GM18867 (cell line): Measurements from ENCODE around the gene NRIP3.
A peak's percentile ranks its signal among the peaks of the same experiment; 100 is the strongest.
"Not testable (repeated sequence)": the region's sequence is repeated elsewhere in the genome, so short reads cannot be mapped to it uniquely, and the experiment has no call there.

Experiments
- ATAC-seq: cut with Tn5 transposase; IDR thresholded peaks from one replicate; pipeline ENCODE4 v1.9.1; 2021; ENCODE audit warnings: mild to moderate bottlenecking, moderate library complexity; ENCODE audit not compliant: unreplicated experiment

The NRIP3 gene

GRCh38 chr11:8973121-8973520, 30.7 kb downstream of the NRIP3 start:
- ATAC-seq: no peak

DNA sequence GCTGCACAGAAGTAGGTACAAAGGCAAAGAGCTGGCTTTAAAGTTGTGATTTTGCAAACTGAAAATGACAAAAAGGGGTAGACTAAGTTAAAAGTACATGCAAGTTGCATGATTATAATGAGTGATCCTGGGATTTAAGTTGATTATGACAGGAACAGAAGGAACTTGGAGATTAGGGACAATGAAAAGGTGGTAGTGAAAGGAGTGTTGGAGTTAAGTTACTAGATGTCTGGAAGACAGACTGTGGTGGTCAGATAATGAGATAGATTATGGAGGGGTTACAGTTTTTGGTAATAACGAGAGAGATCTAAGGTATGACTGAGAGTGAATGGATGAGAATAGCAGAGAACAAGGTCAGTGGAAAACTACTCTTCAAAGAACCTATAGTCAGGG, 31.9 kb downstream of the NRIP3 start:
- no peak for ATAC-seq

DNA sequence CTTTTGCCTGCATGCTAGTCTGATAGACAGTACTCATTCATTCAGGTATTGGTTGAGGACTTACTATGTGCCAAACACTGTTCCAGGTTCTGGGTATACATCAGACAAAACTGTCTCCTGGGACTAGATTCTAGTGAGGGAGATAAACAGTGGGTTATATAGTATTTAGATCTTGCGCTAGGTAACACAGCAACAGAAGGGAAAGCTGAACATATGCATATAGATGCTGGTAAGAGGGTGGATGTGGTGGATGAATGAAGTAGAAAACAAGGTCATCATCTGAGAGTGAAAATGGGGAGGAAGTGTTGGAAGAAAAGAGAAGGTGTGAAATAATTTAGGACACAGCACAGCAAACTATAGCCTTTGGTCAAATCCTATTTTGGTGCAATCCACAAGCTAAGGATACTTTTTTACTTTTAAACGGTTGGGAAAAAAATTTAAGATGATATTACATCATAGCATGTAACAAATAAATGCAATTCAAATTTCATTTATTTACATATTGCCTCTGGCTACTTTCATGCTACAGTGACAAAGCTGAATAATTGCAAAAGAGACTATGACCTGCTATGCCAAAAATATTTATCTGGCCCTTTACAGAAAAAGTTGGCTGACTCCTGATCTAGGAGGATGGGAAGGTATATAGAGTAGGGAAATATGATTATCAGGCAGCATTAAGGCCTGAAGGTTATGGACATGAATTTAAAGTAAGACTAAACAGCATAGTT, 32.4 kb downstream of the NRIP3 start:
- ATAC-seq: no peak

DNA sequence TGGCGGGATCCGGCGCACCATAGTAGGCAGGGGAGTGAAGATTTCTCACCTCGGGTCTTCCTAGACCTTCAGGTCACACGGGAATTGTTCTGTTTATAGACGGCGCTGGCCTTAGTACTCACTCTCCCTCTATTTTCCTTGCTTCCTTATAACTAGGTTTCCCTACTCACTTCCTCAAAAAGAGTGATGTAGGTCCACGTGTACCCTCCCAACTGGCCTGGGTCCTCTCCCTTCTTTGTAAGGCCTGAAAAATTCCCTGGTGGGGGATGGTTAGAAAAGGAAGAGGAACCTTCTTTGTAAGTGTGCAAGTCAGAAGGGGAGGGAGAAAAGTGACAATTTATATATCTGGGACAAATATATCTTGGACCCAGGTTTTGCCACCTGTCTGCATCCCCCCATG, 36.6 kb downstream of the NRIP3 start:
- ATAC-seq: no peak

DNA sequence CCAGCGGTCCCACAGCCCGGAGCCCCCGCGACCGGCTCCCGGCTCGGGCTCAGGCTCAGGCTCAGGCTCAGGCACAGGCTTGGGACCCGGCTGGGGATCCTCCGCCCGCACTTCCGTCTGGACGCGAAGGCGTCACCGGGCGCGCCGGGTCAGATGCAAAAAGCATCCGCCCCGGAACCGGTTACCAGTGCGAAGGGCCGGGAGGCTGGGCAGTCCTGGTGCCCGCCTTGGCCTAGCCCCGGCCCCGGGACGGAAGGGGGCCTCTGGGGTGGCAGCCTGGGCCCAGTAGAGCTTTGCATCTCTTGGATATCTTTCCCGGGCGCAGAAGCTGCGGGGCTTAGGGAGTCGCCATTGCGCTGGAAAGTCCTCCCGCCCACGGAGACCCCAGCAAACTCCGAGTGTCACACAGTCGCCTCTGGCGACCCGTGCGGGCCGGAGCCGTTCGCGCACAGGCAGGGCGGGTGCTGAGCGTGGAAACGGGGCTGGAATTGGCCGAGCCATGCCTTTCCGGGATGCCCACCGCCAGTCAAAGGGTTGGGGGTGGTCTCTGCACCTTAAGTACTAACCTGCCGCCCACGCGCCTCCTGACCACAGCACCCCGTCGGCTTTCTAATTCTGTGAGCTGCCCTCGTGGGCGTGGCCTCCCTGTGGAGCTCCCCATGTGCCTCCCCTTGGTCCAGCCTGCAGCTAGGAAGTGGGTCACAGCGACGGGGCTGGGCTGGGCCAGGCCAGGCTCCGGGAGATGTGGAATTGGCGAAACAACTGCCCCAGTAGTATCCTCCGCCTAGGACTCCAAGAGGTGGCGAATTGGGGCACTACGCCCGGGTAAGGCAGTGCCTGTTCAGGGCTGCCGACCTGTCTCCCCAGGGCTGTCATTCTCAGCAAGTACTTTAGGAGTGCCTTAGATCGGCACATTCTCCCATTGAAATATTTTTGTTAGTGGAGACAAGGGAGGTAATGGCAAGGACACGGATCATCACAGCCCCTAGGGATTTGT, 39.2 kb downstream of the NRIP3 start, which contains the start of gene TMEM9B:
Gene TMEM9B (minus strand): TSS at position 119 of the 997 bp plus-strand sequence. CDS start 129 bp downstream, outside the sequence.
- peak; percentile 79 for ATAC-seq

DNA sequence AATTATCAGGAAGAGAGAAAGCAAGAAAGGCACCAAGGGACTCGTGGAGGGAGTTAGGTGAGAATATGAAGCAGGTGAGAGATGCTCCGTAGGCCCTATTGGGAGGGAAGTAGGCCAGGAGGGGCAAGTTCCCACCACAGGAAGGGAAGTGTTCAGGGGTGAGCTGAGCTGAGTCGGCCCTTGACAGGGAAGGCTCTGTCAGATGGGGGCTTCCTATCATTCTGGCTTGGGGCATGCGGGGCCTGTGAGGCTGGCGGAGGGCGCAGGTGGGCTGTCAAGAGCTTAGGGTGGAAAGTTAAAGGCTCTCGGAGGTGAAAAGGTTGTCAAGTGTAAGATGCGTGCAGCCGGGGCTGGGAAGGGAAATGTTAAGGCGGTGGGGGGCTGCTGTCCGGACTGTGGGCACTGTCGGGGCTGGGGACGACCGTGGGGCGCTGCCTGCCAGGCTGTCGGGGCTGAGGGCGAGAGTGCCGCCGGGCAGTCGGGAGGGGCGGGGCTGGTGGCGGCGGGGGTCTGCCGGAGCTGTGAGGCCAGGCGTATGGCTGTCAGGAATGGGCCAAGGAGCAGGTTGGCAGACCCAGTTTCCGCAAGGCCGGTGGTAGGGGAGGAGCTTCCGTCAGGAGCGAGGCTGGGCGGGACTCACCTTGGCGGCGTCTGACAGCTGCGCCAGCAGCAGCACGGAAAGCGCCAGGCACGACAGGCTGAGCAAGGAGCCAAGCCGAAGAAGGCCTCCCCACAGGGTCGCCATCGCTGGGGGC, 40.1 kb downstream of the NRIP3 start:
- ATAC-seq: peak; percentile 70

- no peak for ATAC-seq
Measured at GRCh38 chr11:8962841-8963240, 41.0 kb downstream of the NRIP3 start.

DNA sequence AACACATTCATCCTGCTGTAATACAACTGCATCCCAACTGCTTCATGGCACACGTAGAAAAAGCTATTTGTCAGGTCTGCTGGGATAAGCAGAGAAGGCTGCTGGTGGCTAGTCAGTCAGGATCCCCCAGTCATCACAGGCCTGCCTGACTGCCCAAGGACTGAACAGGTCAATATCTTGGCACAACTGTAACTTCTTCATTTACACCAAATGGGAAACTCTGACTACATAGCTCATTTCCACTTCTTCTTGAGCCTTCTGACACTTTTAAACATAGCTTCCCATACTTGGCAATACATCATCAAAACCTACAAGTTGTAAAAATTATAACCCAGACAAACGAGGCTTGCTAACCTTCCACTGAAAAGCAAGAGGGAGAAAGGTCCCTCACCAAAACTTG, 42.4 kb downstream of the NRIP3 start:
- ATAC-seq: no peak

- ATAC-seq: peak; percentile 42
Measured at GRCh38 chr11:8959546-8960166, 44.1 kb downstream of the NRIP3 start.

DNA sequence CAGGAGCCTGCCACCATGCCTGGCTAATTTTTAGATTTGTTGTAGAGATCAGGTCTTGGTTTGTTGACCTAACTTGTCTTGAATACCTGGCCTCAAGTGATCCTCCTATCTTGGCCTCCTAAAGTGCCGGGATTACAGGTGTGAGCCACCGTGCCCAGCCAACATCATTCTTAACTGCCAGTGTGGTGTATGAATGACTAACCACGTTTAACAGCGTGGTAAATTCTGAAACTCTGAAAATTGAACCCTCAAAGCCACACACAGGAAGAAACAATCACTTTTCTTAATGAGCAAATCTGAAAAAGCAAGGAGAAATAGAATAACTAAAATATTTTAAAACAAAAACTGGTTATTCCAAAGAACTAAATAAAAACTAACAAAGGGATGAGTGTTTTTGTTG, 46.9 kb downstream of the NRIP3 start:
- ATAC-seq: no peak

- ATAC-seq: no peak
Measured at GRCh38 chr11:8948886-8949285, 54.9 kb downstream of the NRIP3 start.

- no peak for ATAC-seq
Measured at GRCh38 chr11:8947230-8947943, 56.4 kb downstream of the NRIP3 start.

GRCh38 chr11:8942518-8943066, 61.2 kb downstream of the NRIP3 start, which contains the start of gene ASCL3:
Gene ASCL3, minus strand, starts transcription at chr11:8943016. Its CDS starts 4,855 bp downstream, at chr11:8938161.
- ATAC-seq: no peak

- ATAC-seq: no peak
Measured at GRCh38 chr11:8941341-8942103, 62.3 kb downstream of the NRIP3 start.

- ATAC-seq: no peak
Measured at GRCh38 chr11:8937659-8938058, 66.1 kb downstream of the NRIP3 start.

DNA sequence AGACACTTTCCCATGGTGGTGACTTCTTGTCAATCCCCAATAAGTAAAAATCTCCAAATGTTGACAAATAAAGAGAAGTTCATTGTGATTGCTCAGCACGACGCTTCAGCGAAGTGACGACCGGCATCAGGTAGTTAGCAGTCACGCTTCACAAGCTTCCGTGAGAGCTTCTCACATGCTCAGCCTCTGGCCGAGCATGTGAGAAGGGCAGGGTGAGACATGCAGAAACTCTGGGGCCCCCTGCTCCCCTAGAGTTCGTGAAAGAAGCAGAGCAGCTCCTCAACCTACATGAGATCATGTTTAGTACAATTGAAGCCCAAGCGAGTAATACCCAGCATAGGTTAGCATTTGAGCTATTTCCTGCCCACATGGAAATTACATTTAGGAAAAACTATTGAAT, 66.6 kb downstream of the NRIP3 start:
- ATAC-seq: peak; percentile 86

GRCh38 chr11:8935789-8936188, 68.0 kb downstream of the NRIP3 start:
- not testable (repeated sequence) for ATAC-seq

- ATAC-seq: no peak
Measured at GRCh38 chr11:8934742-8935488, 68.9 kb downstream of the NRIP3 start.
